Stimulated activated CD4-positive, alpha-beta T cell treated with anti-CD3 and anti-CD28 coated beads, Interleukin-15, amount 100 ng/mL, for 1 hour (primary cell): ENCODE results near the gene MTREX.

Source experiments
- DNase-seq, 2 donors: peaks; one replicate each; pipeline ENCODE4 v3.0.0-alpha.2; 2020; ENCODE audit warnings: low read depth in 1 of 2, low spot score in 1 of 2

Gene MTREX

DNA sequence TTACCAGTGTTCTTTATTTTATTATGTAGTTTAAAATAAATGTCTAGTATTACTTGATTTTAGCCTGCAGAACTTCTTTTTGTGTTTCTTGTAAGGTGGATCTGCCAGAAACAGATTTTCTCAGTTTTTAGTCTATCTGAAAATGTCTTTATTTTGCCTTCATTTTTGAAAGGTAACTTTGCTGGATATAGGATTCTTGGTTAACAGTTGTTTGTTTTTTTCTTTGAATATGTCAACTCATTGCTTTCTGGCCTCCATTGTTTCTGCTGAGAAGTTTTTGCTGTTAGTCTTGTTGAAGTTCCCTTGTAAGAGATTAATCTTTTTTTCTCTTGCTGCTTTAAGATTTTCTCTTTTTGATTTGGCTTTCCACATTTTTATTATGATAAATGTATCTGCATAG is 75.5 kb downstream of the MTREX start:
- DNase-seq = no peak

DNA sequence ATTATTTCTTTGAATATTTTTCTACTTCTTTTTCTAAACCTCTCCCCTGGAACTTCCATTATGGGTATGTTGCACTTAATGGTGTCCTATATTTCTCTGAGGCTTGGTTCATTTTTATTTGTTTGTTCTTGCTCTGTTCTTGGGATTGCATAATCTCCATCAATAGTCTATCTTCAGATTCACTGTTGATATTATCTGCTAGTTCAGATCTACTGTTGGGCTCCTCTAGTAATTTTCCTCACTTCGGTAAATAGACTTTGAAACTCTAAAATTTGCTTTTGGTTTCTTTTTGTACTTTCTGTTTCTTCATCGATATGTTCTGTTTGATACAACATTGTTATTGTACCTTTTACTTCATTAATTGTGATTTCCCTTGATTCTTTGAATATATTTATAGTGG is 76.3 kb downstream of the MTREX start:
- no peak for DNase-seq

DNA sequence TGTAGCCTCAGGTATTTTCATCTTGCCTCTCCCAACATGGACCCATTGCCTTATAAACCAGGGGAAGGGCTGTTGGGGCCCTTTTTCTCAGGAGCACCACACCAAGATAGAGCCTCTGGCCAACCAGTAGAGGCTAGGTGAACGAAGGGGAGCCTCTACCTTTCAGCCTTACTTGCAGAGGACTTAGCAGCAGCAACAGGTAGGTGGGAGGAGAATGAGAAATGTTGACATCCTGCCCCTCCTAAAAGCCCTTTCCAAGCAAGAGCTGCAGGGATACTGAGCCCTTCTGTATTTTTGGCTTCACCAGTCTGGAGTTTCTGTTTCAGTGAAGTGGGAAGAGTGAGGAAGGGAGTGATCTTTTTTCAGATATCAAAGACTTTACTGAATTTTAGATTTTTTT is 77.4 kb downstream of the MTREX start:
- no peak for DNase-seq

DNA sequence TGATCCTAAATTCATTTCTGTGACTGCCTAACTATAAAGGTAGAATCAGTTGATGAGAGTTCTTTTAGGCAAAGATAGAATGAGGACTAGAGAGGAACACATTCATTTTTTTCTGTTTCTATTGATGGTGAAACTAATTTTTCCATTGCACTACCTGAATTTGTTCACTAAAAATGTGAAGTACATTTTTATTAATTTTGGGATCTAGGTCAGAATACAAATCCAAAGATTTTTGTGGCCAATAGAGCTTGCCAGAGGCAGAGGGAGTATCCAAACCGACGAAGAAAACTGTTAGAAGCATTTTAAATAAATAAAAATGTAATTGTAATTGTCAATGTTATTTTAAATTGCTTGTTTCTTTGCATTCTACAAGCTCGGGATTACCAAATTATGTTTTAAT is 78.1 kb downstream of the MTREX start:
- no peak for DNase-seq

DNA sequence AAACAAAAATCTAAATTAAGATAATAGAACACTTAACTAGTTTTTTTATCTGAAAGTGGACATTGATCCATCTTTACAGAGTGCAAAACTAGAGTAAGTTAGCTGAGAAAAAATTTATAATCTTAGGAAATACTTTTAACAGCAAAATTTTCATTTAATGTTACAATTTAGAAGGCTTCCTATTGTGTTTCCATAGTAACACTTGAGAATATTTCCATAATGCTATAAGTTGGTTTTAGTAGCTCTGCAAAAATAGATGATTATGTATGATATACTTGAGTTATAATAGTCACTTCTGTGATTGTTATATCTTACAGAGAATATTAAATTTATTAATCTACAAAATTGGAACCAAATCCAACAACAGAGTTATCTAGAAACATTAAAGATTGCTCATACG is 78.6 kb downstream of the MTREX start:
- DNase-seq = no peak

DNA sequence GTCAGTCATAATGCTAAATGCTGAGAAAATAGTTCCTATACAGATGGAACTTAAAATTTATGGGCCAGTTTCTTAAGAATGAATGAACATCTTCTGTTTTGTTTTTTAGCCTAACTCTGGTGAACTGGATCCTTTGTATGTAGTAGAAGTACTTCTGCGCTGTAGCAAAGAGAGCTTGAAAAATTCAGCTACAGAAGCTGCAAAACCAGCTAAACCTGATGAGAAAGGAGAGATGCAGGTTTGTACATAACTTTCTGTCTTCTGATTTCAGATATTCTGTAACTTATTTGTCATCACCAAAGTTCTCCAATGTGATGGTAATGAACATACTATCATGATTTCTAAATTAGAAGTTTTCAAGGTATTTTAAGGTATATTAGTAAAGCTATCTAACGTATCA is 80.1 kb downstream of the MTREX start:
- no peak for DNase-seq

DNA sequence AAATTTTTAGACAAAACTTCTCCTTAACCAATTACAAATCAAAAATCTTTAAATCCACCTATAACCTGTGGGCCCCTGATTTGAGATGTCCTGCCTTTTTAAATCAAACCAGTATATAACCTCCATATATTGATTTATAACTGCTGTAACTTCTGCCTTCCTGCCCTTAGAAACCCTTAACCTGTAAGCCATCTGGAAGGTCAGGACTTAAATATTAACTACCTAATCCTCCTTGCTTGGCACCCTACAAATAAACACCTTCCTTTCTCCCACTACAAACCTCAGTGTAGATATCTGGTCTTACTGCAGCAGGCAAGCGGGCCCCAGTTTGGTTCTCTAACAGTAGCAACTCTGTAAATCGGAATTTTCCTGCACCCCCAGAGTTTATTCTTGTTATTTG is 83.9 kb downstream of the MTREX start:
- no peak for DNase-seq

DNA sequence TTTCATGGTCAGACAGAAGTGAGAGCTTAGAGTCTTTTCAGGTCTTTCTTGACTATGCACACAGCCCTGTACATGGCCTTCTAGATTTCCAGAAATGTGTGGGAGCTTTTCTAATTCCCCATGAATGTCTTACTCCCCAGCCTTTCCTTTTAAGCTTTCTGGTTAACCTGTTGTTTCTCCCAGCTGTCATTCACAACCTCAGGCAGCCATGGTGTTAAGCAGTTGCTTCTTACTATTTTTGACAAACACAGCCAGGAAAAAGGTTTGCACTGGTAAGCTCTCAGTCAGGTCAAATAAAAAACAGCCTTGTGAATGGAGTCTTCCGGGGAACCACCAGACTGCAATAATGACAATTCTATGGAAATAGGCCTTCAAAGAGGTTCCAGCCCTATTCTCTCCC is 84.9 kb downstream of the MTREX start:
- no peak for DNase-seq

DNA sequence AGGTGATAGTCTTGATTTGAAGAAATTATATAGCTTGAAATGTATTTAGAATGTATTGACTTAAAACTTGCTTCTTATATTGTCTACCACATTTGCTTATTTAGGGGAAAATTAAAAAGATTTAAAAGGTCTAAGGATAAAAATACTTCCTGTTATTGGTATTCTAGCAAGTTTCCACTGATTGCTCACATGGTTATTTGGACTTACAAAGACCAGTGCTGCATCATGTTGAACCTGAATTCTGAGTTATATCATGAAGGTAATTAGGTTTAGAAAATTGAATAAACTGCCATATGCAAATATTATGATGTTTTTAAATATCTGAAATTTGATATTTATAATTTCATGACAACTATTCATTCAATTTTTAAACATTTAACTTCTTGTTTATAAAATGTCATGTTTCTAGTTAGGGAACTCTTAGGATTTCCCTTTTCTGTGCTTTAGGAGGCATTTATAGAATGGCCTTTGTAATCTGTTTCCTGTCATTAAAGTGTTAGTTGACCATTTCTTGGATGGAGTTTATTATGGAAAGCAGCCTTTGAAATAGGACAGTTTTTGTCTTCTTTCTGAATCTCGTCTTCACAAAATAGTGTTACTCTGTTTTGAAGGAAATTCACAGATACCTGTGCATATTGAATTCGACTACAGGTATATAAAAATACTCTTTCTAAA is 85.8 kb downstream of the MTREX start:
- DNase-seq = no peak

DNA sequence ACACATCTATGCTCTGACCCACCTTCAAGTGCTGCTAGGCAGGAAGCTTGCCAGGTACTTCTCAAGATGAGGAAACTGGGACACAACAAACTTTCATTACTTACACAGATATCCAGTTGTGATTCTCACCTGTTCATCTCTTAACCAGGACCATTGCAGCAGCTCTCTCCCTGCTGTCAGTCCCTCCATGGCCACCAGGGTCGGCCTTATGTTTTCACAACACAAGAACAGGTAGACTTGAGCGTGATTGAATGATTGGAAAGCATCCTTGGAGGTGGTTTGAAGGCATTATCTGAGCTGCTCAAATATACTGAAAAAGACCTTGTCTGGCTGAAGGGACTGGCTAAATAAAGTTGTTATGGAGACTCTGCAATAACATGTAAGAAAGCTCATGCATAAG is 94.4 kb downstream of the MTREX start:
- no peak for DNase-seq

DNA sequence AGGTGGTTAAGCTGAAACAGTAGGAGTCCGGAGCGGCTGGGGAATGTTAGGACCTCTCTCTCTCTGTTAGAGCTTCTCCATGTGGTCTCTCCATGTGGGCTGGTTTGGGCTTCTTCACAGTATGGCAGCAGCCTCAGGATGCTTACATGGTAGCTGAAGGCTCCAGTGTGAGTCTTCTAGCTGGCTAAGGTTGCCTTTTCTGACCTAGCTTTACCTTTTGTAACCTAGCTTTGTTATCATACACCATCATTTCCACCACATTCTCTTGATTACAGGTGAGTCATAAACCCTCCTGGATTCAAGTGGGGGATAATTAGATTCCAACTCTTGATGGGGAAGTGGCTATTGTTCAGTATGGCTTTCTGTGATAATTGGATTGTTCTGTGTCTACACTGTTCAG is 98.5 kb downstream of the MTREX start:
- no peak for DNase-seq

DNA sequence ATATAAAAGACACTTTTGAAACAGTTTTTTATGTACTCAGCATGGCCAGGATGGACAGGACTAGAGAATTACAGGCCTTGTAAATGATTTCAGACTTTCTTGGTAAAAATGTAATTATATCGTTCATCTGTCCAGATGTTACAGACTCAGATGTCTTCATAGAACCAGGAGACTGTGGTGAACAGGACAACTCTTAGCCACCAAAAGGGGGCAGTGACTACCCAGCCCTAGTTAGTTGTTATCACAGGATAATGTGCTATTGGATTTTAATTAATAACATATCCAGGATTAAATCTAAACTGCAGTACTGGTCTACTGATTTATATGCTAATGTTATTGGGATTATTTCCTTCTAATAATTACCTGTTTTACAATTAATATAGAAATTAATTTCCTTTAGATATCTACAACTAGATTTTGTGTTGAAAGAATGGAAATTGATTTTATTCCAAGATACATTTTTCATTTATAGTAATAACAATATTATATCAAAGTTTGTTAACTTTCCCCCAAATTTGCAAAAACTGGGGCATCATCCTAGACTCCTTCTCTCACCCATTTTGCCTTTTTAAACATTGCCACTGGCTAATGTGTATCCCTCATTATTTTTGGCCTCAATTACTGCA is 99.4 kb downstream of the MTREX start:
- DNase-seq = no peak

DNA sequence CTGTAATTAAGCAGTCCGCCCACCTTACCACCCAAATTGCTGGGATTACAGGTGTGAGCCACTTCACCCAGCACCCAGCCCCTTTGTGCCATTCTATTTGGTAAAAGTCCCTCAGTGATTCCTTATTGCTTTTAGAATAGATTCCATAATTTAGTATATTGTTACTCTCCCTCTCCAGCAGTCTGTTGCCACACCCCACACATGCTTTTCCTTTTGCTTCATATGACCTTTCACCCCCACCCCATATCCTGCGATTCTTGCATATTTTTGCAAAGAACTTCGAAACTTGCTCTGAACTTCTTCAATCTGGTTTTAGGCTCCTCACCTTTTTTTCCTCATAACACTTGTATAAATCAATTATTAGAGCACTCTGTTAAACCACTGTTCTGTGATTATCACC is 100.2 kb downstream of the MTREX start:
- DNase-seq = no peak

DNA sequence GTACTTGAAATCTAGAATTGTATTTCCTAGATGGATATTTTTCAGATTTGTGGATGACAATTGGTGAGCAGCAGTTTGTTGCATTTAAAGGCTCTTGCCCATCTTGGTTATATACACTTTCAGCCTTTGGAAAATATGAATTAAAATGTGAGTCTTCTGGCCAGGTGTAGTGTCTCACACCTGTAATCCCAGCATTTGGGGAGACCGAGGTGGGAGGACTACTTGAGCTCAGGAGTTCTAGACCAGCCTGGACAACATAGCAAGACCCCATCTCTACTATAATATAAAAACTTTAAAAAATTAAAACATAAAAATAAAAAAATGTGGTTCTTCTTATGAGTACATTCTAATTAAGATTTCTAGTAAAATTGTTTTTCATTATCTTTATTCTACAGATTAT is 102.0 kb downstream of the MTREX start:
- DNase-seq = no peak

DNA sequence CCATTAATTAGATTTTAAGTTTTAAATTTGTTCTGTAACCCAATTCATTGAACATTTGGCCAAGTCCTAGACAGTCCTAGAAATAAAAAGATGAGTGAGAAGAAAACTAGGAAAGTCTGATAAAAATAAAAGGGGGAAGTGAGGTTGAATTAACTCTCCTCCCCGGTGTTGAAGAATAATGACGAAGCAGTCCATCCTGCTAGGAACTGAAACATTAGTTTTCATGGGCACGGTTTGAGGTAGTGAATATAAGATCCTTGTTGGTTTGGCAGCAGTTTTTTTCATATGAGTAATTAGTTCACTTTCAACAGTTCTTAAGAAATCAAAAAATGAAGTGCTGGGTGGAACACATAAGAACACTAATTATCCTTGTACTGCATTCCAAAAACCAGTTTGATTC is 103.1 kb downstream of the MTREX start:
- no peak for DNase-seq

DNA sequence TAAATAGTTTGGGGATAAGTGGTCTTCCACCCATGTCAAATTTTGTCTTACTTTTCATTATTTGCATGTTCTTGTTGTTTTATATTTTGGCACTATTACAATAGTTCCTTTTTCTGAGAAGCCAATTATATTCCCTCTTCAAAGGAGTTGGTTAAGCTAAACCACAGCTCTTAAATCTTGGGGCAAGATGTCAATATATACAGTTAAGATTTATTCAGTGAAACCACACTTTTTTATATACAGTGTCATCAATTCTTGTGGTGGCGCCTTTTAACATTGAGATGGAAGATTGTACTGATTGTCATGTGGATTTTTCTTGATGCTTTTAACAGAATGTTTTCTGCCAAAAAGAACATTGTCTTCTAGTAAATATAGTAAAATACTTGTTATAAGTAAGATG is 104.1 kb downstream of the MTREX start:
- no peak for DNase-seq

DNA sequence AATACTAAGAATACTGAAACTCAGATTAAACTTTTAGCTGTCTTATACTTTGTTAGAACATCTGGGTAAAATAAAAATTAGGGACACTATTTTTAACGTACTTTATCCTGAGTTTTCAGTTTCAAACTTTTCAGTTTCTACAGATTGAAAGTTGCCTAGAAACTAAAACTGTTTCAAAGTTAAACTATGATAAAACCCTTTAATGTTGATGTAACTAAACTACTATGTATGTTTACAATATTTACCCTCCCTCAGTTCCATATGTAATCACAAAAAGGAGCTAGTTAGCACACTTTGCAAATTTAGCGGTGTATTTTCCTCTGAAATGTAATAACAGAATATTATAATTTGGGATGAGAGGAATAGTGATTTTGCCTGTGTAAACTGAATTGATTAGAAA is 105.9 kb downstream of the MTREX start:
- DNase-seq = no peak

DNA sequence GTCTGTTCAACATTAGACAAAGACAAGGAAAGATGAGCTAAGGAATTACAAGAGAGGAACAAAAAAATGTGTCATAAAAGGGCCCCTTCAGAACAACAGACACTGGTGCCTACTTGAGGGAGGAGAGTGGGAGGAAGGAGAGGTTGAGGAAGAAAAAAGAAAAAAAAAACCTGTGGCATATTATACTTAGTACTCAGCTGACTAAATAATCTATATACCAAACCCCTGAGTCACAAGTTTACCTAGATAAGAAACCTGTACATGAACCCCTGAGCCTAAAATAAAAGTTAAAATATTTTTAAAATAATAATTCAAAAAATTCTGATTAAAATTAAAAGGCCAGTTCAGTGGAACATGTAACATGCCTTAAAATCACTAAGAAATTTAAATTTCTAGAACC is 107.3 kb downstream of the MTREX start:
- DNase-seq = no peak

DNA sequence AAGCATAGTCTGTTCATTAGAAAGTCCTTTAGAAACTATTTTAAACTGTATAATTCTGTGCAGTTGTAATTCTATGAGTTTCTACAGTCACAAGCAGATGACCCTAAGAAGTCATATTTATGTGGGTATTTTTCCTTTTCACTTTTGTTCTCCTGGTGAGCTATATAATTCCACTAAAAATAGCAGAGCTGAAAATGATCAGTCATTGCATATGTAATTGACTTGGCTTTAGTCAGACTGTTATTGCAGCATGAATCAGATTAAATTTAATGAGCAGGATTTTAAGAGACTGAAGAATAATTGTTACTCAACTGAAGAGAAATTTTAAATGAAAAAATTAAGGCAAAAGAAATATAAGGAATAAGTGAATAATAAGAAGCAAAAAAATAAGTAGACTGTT is 108.5 kb downstream of the MTREX start:
- no peak for DNase-seq

DNA sequence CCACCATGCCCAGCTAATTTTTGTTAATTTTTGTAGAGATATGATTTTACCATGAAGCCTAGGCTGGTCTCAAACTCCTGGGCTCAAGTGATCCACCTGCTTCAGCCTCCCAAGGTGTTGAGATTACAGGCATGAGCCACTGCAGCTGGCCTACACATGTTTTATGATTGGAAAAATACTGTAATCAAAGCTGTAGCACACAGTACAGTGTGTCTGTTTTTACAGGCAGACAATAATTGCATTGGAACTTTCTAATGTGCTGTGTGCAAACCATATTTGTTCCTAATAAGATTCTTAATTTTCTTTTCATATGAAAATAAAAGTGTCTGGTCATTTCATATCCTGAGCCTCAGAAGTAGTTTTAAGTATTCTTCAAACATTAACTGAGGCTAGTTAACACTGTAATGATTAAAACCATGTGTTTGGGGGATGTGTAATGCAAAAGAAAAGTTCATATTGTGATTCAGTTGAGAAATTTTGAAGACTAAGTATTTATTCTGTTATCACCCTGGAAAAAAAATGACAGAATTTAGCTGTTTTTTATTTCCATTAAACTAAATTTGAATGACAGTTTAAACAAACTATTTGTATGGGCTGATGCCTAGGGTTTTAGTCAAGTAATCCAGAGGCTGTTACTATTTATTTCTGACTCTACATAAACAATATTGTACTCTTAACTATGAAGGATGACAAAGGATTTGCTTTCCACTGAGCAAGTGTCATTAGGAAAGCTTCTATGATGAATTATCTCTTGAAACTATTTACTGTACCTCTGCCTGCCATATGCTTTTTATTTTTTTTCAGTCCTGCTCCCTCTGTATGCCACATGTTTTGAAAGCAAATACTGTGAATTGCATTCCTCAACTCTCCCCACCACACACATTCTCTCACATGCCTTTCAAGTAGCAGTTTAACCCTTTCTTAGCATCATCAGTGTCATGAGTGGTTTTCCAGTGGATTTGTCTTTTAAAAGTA is 111.5 kb downstream of the MTREX start:
- no peak for DNase-seq

DNA sequence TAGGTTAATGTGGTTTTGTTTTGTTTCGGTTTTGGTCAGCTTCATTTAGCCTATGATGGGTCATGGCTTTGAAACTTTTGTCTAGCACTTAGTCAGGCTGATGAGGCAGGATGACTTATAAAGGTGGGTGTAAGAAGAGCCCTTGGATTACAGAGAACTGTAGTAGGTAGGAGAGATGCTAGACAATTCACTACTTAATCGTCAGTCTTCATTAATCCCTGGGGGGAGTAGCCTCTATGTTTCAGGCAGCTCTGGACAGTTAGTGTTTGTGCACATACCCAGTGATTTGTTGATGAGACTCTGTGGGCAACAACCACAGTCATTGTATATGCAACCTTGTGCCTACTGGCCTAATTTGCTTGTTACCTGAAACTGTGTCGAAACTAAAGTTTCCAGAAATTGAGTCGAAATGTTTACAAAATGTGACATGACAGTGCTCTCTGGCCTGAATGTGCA is 113.3 kb downstream of the MTREX start:
- DNase-seq = no peak

DNA sequence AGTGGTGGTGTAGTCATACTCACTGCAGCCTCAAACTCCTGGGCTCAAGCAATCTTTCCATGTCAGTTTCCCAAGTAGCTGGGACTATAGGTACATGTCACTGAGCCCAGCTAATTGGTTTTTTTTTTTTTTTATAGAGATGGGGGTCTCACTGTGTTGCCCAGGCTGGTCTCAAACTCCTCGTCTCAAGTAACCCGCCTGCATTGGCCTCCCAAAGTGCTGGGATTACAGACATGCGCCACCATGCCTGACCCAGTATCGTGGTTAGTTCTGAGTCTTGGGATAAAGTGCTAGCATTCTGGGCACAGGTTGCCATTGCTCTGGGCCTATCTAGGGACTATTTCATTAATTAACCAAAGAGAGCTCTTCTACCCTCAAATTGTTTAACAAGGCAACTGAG is 118.7 kb downstream of the MTREX start:
- no peak for DNase-seq
